ENCODE results near the gene ETS1. TPM values are rescaled to one million over a fixed set of nuclear protein-coding genes. Genes with fewer than 3 reads are reported as not detected.

Gene ETS1
- total RNA-seq: 31.5 and 39.2 TPM in 2 replicates

DNA sequence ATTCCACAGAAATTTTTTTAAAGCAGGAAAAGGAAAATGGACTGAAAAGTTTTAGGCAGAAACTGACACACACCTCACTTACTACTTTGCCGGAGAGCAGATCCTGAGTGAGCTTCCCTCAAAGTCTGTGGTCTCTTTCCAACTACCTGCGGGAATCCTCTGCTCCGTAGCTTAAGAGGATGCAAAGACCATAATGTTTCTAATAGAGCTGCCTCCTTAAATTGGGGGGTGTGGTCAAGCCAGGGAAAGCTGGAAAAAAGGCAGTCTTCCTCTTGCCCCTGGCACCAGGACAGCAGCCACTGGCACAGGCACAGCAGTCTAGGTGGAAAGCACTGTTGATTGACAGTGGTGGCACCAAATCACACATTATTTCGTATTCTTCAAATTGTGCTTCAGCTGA, at the start of gene ETS1:
Gene ETS1 (minus strand): TSS at position 144 of the 400 bp plus-strand sequence. CDS start 14,428 bp downstream, outside the sequence.

Other genes with a start within 250 kb of the ETS1 start
- gene FLI1, start 106.5 kb upstream of the ETS1 start, total RNA-seq: 6.7 and 30.5 TPM in 2 replicates